H9 (cell line): Measurements from ENCODE around the gene ABR. TPM values are rescaled to one million over a fixed set of nuclear protein-coding genes. Genes with fewer than 3 reads are reported as not detected.

ENCODE experiments used
- DNase-seq: peaks from one replicate; pipeline ENCODE4 v3.0.0-alpha.2; 2017
- H2AFZ ChIP-seq: one replicate; pipeline ENCODE4 v1.6.1; 2013; ENCODE audit warnings: mild to moderate bottlenecking, low read length, control low read depth, moderate library complexity
- H2AK5ac ChIP-seq: 2 replicates; pipeline ENCODE4 v1.6.1; 2013; ENCODE audit warnings: low read length, control low read depth, mixed read lengths; ENCODE audit not compliant: insufficient read length
- H2BK120ac ChIP-seq: one replicate; pipeline ENCODE4 v1.6.1; 2013; ENCODE audit warnings: low read depth, mild to moderate bottlenecking, low read length, control low read depth, inconsistent platforms; ENCODE audit not compliant: poor library complexity, severe bottlenecking
- H2BK12ac ChIP-seq: 2 replicates; pipeline ENCODE4 v1.6.1; 2013; ENCODE audit warnings: low read length, control low read depth, mixed read lengths, low read depth; ENCODE audit not compliant: insufficient read length
- H2BK15ac ChIP-seq: 2 replicates; pipeline ENCODE4 v1.6.1; 2013; ENCODE audit warnings: low read depth, low read length, control low read depth
- H2BK20ac ChIP-seq: one replicate; pipeline ENCODE4 v1.6.1; 2013; ENCODE audit warnings: low read depth, mild to moderate bottlenecking, low read length, control low read depth, inconsistent platforms; ENCODE audit not compliant: poor library complexity, severe bottlenecking
- H2BK5ac ChIP-seq: 2 replicates; pipeline ENCODE4 v1.6.1; 2013; ENCODE audit warnings: low read length, control low read depth, mixed read lengths; ENCODE audit not compliant: insufficient read length
- H3K14ac ChIP-seq: 2 replicates; pipeline ENCODE4 v1.6.1; 2013; ENCODE audit warnings: low read length, control low read depth; ENCODE audit not compliant: insufficient read depth
- H3K18ac ChIP-seq: 2 replicates; pipeline ENCODE4 v1.6.1; 2013; ENCODE audit warnings: low read depth, mild to moderate bottlenecking, mixed read lengths, low read length, control low read depth; ENCODE audit not compliant: insufficient read length
- H3K23ac ChIP-seq: 2 replicates; pipeline ENCODE4 v1.6.1; 2013; ENCODE audit warnings: low read length, control low read depth, mixed read lengths, low read depth; ENCODE audit not compliant: insufficient read length
- H3K23me2 ChIP-seq: 2 replicates; pipeline ENCODE4 v1.6.1; 2013; ENCODE audit warnings: low read depth, mild to moderate bottlenecking, mixed read lengths, low read length, control low read depth; ENCODE audit not compliant: insufficient read length, poor library complexity, severe bottlenecking
- H3K27ac ChIP-seq: 2 replicates; pipeline ENCODE4 v1.5.1; 2013; ENCODE audit warnings: low read length, control low read depth, mixed read lengths, low read depth; ENCODE audit not compliant: insufficient read length
- H3K27me3 ChIP-seq: 2 replicates; pipeline ENCODE4 v1.6.1; 2013; ENCODE audit warnings: low read length, control low read depth, inconsistent platforms; ENCODE audit not compliant: insufficient read depth
- H3K4ac ChIP-seq: 2 replicates; pipeline ENCODE4 v1.6.1; 2013; ENCODE audit warnings: low read depth, mild to moderate bottlenecking, control low read depth, inconsistent platforms, low read length, moderate library complexity
- H3K4me1 ChIP-seq: 2 replicates; pipeline ENCODE4 v1.6.1; 2013; ENCODE audit warnings: low read length, control low read depth, inconsistent platforms; ENCODE audit not compliant: insufficient read depth
- H3K4me2 ChIP-seq: 2 replicates; pipeline ENCODE4 v1.6.1; 2013; ENCODE audit warnings: low read length, control low read depth, mixed read lengths; ENCODE audit not compliant: insufficient read length, insufficient read depth
- H3K56ac ChIP-seq: 2 replicates; pipeline ENCODE4 v1.6.1; 2013; ENCODE audit warnings: low read depth, mild to moderate bottlenecking, mixed read lengths, low read length, control low read depth; ENCODE audit not compliant: insufficient read length
- H3K79me1 ChIP-seq: 2 replicates; pipeline ENCODE4 v1.6.1; 2013; ENCODE audit warnings: low read depth, mild to moderate bottlenecking, moderate library complexity, low read length, control low read depth, inconsistent platforms; ENCODE audit not compliant: insufficient read depth, poor library complexity, severe bottlenecking
- H3K79me2 ChIP-seq: 2 replicates; pipeline ENCODE4 v1.6.1; 2013; ENCODE audit warnings: low read length, control low read depth, inconsistent platforms; ENCODE audit not compliant: insufficient read depth
- H3K9ac ChIP-seq: 2 replicates; pipeline ENCODE4 v1.6.1; 2013; ENCODE audit warnings: low read length, control low read depth, mixed read lengths; ENCODE audit not compliant: insufficient read length; ENCODE audit errors: extremely low read depth
- H3K9me3 ChIP-seq: one replicate; pipeline ENCODE4 v1.6.1; 2013; ENCODE audit warnings: low read depth, low read length, inconsistent platforms; ENCODE audit not compliant: control insufficient read depth
- H3T11ph ChIP-seq: one replicate; pipeline ENCODE4 v1.6.1; 2013; ENCODE audit warnings: mild to moderate bottlenecking, low read length, control low read depth, inconsistent platforms
- H4K20me1 ChIP-seq: one replicate; pipeline ENCODE4 v1.6.1; 2013; ENCODE audit not compliant: control insufficient read depth, insufficient read length, insufficient read depth
- H4K5ac ChIP-seq: 2 replicates; pipeline ENCODE4 v1.6.1; 2013; ENCODE audit warnings: low read depth, mild to moderate bottlenecking, mixed read lengths, low read length, control low read depth; ENCODE audit not compliant: insufficient read length
- H4K8ac ChIP-seq: replicated peaks from 2 replicates; pipeline ENCODE4 v1.6.1; 2013; ENCODE audit warnings: low read length, control low read depth, mixed read lengths, low read depth; ENCODE audit not compliant: insufficient read length
- H4K91ac ChIP-seq: 2 replicates; pipeline ENCODE4 v1.6.1; 2013; ENCODE audit warnings: low read depth, mild to moderate bottlenecking, moderate library complexity, mixed read lengths, low read length, control low read depth; ENCODE audit not compliant: insufficient read length
- H3K27ac Mint-ChIP-seq, 3 experiments: 2 replicates in 2 of 3; 3 replicates in 1 of 3; pipeline ENCODE4 v1.8.0; 2020 to 2021; ENCODE audit warnings: mixed read lengths in 3 of 3, mild to moderate bottlenecking in 1 of 3, moderate library complexity in 1 of 3
- H3K27me3 Mint-ChIP-seq: 2 replicates; pipeline ENCODE4 v1.8.0; 2021; ENCODE audit warnings: low read depth, mild to moderate bottlenecking, moderate library complexity, mixed read lengths
- H3K36me3 Mint-ChIP-seq, 3 experiments: 2 replicates in 2 of 3; 3 replicates in 1 of 3; pipeline ENCODE4 v1.8.0; 2020 to 2021; ENCODE audit warnings: low read depth in 3 of 3, mixed read lengths in 3 of 3; ENCODE audit not compliant: insufficient read depth in 1 of 3
- H3K4me1 Mint-ChIP-seq, 2 experiments: 2 replicates each; pipeline ENCODE4 v1.8.0; 2020; ENCODE audit warnings: mixed read lengths in 2 of 2
- H3K4me3 Mint-ChIP-seq, 2 experiments: 2 replicates in 1 of 2; 3 replicates in 1 of 2; pipeline ENCODE4 v1.8.0; 2020 to 2021; ENCODE audit warnings: mild to moderate bottlenecking in 2 of 2, mixed read lengths in 2 of 2, moderate library complexity in 1 of 2
- H3K9me3 Mint-ChIP-seq, 2 experiments: 2 replicates in 1 of 2; 3 replicates in 1 of 2; pipeline ENCODE4 v1.8.0; 2020; ENCODE audit warnings: mild to moderate bottlenecking in 2 of 2, mixed read lengths in 2 of 2, moderate library complexity in 1 of 2
- CTCF ChIP-seq: fragments of 200-600 bp; sonication (generic); conservative IDR thresholded peaks from 3 replicates; pipeline ENCODE4 v1.8.0; 2021; ENCODE audit warnings: antibody characterized with exemption, mild to moderate bottlenecking
- WGBS: extraction: QIAGEN DNeasy Blood & Tissue Kit; methylation state at CpG from one replicate; pipeline ENCODE4 v1.1.7; 2013; ENCODE audit warnings: missing lambda C conversion rate, low lambda C conversion rate, mixed read lengths; ENCODE audit not compliant: insufficient read length; ENCODE audit errors: extremely low coverage; 5-methylcytosine and 5-hydroxymethylcytosine counted together
- long read RNA-seq: library from polyadenylated mRNA; unstranded; transcript quantifications from one replicate; pipeline ENCODE4 v2.0.0, GENCODE V29; 2020
- total RNA-seq: library from RNA; stranded (reverse); gene quantifications from 2 replicates; pipeline ENCODE4 v1.2.1, GENCODE V29; 2021

ABR gene
- 31.3 and 34.7 TPM in 2 replicates for total RNA-seq
- long read RNA-seq, full-length matches to known transcripts: 10 of 37 reads
- long read RNA-seq, partial matches to known transcripts: 19 of 37 reads
- long read RNA-seq, other reads (novel, unspliced or antisense): 8 of 37 reads

DNA sequence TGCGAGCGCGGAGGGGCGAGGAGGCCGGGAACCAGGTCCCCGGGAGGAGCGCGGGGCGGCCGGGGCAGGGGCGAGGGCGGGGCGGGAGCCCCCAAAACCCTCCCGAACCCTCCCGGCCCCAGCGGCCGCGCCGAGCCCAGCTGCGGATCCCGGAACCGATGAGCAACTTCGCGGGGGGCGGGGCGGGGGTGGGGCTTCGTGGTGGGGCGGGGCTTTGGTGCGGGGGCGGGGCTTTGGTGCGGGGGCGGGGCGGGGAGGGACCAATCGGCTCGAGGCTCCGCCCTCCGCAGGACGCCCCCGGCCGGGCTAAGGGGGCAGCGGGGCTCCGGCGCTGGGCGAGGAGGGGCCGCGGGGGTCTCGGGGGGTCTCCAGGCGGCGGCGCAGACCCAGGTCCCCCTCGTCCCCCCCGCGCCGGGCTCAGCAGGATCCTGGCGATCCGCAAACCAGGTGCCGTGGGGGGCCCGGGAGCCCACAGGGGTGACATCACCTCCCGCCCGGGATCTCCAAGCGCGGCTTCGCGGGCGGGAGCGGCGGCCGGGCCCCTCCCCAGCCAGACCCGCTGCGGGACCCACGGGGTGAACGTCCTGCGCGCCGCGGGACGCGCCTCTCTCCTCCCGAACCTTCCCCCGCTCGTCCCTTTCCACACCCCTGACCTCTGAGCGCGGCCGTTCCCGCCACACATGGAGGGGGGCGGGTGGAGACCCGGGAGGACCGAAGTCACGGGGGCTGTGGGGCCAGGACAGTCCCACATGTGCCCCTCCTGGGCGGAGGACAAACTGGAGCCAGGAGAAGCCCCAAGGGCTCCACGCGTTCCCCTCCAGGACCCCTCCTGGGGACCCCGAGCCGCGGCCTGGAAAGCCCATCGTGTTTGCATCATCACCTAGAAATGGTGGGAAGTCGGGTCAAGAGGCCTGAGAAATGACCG is at the start of gene ABR:
TSS of gene ABR (minus strand) at position 164 of the 925 bp plus-strand sequence. CDS start 254 bp downstream, outside the sequence.
- Mint-ChIP-seq H3K27ac (no peak within 1 kb of the TSS), H3K9me3 (no peaks in the 10 kb centered on the region; a peak in 1 of 5 replicates), H3K4me1 (peaks cover 18 to 25% of the 10 kb centered on the region in 2 experiments), H3K27me3 (peaks cover 60% of the 10 kb centered on the region), H3K36me3 (peaks cover 0 to 4% (median 0%) of the 10 kb centered on the region in 3 experiments; a peak in 1 of 7 replicates), H3K4me3 (peak within 1 kb of the TSS; percentile 76 to 90)
- H3K4me1 ChIP-seq: no peaks in the 10 kb centered on the region; the same call in 1 of the 2 replicates
- H3K4me2 ChIP-seq: peak within 1 kb of the TSS; percentile 52
- H3K79me1 ChIP-seq: no peaks in the 10 kb centered on the region
- no peak within 1 kb of the TSS for H2BK12ac ChIP-seq
- no peaks in the 10 kb centered on the region for H3K9me3 ChIP-seq
- peaks cover 3% of the 10 kb centered on the region; the same call in 1 of the 2 replicates for H3K27me3 ChIP-seq
- no peak within 1 kb of the TSS for H4K5ac ChIP-seq
- H2BK20ac ChIP-seq: no peak within 1 kb of the TSS
- H2BK5ac ChIP-seq: no peak within 1 kb of the TSS
- no peak within 1 kb of the TSS for H3K56ac ChIP-seq
- no peak within 1 kb of the TSS for H2AK5ac ChIP-seq
- H4K8ac ChIP-seq: no peak within 1 kb of the TSS
- no peak within 1 kb of the TSS for H3K18ac ChIP-seq
- no peaks in the 10 kb centered on the region for H3K79me2 ChIP-seq
- peaks cover 8% of the 10 kb centered on the region for H3K23me2 ChIP-seq
- H2BK15ac ChIP-seq: no peak within 1 kb of the TSS
- H2BK120ac ChIP-seq: no peak within 1 kb of the TSS
- WGBS: no CpG with 5 or more reads among the region's 98 CpGs
- no peak within 1 kb of the TSS for H4K91ac ChIP-seq
- H3K27ac ChIP-seq: no peak within 1 kb of the TSS
- peak; percentile 77 for DNase-seq
- H3K23ac ChIP-seq: no peak within 1 kb of the TSS
- H4K20me1 ChIP-seq: no peaks in the 10 kb centered on the region
- no peak for TF ChIP-seq CTCF
- no peak within 1 kb of the TSS for H3K4ac ChIP-seq
- H2AFZ ChIP-seq: no peak within 1 kb of the TSS
- no peak within 1 kb of the TSS for H3T11ph ChIP-seq
- peak within 1 kb of the TSS; percentile 27 for H3K9ac ChIP-seq
- no peak within 1 kb of the TSS for H3K14ac ChIP-seq
